HG03354 (cell line): Measurements from ENCODE around the gene LCE2C.
"Not testable (repeated sequence)": the region's sequence is repeated elsewhere in the genome, so short reads cannot be mapped to it uniquely, and the experiment has no call there.

Experiments
- ATAC-seq: cut with Tn5 transposase; IDR thresholded peaks from one replicate; pipeline ENCODE4 v1.9.1; 2021; ENCODE audit warnings: mild to moderate bottlenecking; ENCODE audit not compliant: unreplicated experiment, poor library complexity, severe bottlenecking

Gene LCE2C, protein sequence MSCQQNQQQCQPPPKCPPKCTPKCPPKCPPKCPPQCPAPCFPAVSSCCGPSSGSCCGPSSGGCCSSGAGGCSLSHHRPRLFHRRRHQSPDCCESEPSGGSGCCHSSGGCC

DNA sequence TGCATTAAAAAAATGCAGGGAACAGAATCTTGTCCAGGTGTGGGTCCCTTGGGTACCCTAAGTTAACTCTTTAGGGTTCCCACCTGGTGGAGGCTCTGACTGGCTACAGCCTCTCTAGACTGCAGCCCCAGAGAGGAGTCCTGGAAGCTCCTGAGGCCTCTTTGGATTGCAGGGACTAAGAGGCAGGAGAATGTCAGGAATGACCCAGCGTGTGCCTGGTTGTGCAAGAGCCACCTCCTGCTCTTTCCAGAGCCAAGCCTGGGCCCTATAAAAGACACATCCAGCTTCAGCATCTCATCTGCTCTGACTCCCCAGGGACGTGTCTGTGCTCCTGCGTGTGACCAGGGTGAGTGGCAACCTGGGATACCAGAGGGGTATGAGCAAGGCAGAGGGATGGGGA lies at the start of gene LCE2C:
LCE2C (plus strand) TSS at position 297 of the 400 bp plus-strand sequence. CDS start 737 bp downstream, outside the sequence.
- not testable (repeated sequence) for ATAC-seq

DNA sequence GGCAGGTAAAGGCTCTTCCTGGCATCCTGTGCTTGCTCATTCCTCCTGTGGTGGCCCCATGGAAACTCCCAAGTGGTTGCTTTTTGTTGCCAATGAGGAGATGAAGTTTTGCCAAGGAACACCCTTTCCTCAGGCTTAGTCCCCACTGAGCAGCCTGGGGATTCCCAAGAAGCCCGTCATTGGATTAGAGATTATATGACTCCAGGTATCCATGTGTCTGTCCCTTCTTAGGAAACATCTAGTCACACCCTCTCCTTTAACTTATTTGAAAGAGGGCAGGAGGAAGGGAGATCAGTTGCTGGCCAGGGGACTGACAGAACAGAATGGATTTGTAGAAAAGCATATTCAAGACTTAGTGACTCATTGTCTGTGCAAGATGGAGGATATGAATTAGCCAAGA lies 48.3 kb upstream of the LCE2C start:
- ATAC-seq: no peak

DNA sequence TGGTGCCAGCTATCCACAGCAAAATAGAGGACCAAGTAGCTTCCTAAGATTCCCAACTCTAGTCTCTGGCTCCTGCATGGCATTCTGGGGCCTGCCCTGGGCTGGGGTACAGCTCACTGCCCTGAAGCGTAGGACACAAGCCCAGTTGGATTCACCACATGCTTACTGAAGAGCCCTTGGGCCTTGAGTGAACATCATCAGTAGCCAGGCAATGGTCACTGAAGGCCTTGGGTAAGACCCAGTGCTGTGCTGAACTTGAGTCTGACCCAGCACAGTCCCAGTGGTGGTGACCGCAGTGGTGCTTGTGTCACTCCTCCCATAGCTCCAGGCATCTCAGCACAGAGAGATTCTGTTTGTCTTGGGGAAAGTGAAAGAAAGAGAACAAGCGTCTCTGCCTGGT lies 44.5 kb upstream of the LCE2C start:
- ATAC-seq: no peak

DNA sequence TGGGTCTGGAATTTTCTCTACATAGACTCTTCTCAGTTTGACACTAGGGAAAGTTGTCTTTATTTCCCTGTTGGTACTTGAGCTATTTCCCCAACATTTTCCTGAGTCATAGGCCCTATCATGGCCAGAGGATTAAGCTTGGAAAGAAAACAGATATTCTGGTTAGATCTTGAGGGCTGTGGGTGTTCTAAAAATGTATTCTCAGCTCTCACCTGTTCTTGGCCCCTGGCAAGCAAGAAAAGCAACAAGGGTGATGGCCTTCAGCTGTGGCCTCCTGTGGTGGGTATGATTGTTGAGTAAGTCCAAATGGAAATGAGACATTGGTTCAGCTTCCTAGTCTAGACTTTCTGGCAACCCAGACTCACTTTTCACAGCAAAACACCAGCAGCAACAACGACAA lies 34.7 kb upstream of the LCE2C start:
- ATAC-seq: no peak

DNA sequence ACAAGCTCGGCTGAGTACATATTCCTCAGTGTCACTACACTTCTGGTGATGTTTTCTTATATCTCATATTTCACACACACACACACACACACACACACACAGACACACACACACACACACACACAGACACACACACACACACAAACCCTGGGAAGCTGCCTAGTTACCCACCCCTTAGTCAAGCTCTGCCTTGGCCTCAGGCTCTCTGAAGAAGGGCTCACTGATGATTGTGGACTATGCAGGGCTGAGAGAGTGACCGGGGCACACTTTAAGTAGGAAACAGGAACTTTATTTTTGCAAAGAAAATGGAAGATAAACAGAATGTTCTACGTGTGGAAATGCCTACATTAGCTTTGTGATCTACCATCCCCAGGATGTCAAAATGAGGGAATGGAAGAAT lies 31.1 kb upstream of the LCE2C start:
- ATAC-seq: no peak

DNA sequence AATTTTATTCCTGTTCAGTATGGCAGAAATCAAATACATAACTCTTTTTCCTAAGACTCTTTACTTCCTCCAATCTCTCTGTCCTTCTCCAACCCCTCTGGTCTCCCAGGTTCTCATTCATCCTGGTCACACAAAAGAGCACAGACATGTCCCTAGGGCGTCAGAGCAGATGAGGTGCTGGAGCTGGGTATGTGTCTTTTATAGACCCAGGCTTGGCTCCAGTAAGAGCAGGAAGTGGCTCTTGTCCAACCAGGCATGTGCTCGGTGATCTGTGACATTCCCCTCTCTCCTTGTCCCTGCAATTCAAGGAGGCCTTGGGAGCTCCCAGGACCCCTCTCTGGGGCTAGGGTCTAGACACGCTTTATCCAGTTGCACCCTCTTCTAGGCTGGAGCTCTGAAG lies 29.9 kb upstream of the LCE2C start:
- ATAC-seq: no peak

DNA sequence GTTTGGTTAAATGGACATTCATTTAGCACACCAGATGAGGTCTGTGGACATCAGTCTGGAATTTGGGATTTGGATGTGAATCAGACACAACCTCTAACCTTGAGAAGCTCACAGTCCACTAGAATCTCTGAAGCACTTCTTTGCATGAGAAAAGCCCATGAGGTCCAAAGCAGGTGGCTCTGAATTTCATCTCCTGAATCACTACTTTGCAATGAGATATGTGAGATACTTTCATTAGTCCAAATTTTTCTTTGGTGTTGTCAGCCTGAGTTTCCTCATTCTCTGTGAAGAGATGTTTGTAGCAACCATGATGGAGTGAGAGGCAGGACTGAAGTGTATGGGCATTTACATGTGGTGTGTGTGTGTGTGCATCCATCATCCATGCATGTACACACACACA lies 28.4 kb upstream of the LCE2C start:
- ATAC-seq: no peak

DNA sequence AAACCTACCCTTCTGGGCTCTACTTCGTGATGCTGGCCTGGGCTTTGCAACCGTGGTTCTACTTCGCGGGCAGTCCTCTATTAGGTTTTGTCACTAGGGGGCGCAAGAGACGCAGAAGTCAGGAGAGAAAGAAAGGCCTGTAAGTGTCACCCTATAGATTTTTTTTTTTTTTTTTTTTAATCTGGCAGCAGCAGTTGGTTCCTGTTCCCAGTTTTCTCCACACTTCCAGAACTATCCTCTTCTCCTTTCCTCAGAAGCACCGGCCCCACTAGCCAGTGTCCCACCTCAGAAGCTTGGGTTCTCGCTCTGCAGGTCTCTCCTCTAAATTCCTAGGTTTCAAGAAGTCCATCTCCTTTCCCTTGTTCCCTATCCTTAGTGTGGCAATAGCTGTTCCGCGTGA lies 21.0 kb upstream of the LCE2C start:
- ATAC-seq: peak; percentile 46

DNA sequence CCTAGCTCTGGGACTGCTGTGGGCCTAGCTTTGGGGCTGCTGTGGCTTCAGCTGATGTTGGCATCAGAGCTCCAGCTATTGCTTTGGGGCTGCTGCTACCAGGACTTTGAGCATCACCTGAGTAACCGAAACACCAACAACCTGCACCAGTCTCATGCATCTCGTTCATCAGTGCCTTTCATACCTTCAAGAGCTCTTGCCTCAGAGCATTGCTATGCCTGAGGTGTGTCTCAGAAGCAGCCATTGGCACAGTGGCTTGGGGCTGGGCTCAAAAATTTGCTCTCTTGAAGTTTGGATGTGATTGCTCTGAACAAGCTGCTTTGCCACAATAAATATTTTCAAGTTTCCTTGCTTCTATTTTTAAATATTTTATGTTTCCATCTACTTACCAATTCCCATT lies 18.6 kb upstream of the LCE2C start:
- no peak for ATAC-seq

DNA sequence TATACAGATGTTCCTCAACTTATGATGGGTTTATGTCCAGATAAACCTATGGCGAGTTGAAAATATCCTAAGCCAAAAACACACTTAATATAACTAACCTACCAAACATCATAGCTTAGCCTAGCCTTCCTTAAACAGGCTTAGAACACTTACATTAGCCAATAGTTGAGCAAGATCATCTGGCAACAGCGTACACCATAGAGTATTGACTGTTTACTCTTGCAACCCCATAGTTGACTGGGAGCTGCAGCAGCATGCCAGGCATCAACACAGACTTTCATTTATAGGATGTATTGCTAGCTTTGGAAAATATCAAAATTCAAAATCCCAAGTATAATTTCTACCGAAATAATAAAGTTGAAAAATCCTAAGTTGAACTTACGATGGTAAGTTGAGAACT lies 17.4 kb upstream of the LCE2C start:
- ATAC-seq: no peak

DNA sequence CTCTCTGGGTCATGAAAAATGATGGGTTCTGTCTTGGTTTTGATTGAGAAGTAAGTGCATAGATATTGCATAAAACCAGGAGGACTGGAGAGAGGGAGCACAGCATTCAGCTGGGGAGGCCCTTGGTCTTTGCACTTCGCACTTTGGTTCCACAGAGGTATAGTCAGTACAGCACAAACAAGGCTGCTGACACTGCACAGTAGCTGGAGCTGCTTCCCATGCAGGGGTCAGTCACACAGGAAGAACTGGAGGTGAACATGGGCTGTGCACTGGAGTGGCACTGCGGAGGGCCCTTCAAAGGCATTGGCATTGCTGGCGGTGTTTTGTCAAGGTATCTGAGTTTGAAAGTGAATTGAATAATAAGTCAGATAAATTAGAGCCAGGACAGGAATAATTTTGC lies 16.4 kb upstream of the LCE2C start:
- ATAC-seq: no peak

DNA sequence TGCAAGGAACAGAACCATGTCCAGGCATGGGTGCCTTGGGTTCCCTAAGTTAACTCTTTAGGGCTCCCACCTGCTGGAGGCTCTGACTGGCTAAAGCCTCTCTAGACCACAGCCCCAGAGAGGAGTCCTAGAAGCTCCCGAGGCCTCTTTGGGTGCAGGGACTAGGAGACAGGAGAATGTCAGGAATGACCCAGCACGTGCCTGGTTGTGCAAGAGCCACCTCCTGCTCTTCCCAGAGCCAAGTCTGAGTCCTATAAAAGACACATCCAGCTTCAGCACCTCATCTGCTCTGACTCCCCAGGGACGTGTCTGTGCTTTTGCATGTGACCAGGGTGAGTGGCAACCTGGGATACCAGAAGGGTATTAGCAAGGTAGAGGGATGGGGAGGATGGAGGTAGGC lies 12.0 kb upstream of the LCE2C start, which contains the start of gene LCE2D:
LCE2D (plus strand) TSS at position 283 of the 400 bp plus-strand sequence. CDS start 726 bp downstream, outside the sequence.
- no peak for ATAC-seq

DNA sequence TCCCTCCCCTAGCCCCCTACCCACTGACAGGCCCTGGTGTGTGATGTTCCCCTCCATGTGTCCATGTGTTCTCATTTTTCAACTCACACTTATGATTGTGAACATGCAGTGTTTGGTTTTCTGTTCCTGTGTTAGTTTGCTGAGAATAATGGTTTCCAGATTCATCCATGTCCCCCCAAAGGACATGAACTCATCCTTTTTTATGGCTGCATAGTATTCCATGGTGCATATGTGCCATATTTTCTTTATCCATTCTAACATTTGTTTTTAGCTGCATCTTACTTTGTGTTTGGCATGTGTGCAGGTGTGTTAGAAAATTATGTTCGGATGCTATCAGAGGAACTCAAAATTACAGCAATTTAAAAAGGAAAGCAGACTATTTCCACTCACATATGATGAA lies 8.9 kb upstream of the LCE2C start:
- not testable (repeated sequence) for ATAC-seq

DNA sequence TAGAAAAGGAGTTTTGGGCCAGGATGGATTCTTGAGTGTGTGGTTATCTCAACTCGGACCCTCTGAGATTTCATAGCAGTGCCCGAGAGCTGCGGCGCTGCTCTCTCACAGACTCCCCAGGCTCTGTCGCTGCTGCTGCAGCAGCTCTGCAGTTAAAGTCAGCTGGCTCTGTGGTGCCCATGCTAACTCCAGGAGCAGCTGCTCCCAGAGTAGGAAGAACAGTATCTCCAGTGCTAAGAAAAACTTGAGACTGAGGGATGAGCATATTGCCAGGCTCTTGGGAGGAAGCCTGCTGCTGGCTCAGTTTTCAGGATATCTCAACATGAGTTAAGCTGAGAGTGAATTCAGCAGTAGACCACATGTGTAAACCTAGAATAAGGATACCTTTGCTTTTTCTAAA lies 7.4 kb upstream of the LCE2C start:
- no peak for ATAC-seq

DNA sequence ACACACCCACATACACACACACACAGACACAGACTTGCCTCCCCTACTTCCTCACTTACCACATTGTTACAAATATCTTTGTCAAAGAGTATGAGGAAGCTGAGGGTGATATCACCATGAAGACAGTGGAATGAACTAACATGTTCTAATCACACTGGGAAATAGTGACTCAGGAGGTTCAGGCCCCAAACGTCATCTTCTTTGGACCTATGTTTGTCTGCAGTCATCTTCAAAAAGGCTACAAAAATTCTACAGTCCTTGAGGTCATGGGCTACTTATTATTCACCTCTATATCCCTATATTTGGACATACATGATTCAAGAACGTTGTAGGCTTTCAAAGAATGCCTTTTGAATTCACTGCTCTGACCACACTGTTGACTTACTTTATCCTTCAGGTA lies 2.1 kb upstream of the LCE2C start:
- ATAC-seq: no peak

DNA sequence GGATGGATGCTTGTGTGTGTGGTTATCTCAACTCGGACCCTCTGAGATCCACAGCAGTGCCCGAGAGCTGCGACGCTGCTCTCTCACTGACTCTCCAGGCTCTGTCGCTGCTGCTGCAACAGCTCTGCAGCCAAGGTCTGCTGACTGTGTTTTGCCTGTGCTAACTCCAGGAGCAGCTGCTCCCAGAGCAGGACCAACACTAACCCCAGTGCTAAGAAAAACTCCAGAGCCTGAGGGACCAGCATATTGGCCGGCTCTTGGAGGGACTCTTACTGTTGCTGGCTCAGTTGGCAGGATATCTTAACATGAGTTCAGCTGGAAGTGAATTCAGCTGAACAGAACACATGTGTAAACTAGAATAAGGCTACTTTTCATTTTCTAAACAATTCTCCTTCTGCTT lies 4.4 kb downstream of the LCE2C start:
- no peak for ATAC-seq

DNA sequence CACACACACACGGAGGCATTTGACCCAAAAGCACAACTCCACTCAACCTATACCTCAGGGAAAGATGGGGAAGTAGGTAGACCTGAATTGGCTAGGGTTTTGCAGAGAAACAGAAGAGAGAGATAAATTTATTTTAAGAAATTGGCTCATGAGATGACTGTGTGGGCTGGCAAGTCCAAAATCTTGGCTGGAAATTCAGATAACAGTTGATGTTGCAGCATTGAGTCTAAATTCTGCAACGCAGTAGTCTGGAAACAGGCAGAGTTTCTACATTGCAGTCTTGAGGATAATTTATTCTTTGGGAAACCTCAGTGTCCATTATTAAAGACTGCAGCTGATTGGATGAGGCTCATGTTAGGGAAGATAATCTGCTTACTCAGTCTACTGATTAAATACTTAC lies 6.5 kb downstream of the LCE2C start:
- ATAC-seq: no peak

DNA sequence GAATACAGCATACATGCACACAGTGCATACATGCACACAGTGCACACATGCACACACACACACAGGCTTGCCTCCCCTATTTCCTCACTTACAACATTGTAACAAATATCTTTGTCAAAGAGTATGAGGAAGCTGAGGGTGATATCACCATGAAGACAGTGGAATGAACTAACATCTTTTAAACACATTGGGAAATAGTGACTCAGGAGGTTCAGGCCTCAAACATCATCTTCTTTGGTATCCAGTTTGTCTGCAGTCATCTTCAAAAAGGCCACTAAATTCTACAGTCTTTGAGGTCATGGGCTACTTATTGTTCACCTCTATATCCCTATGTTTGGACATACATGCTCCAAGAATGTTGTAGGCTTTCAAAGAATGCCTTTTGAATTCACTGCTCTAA lies 8.8 kb downstream of the LCE2C start:
- ATAC-seq: no peak

DNA sequence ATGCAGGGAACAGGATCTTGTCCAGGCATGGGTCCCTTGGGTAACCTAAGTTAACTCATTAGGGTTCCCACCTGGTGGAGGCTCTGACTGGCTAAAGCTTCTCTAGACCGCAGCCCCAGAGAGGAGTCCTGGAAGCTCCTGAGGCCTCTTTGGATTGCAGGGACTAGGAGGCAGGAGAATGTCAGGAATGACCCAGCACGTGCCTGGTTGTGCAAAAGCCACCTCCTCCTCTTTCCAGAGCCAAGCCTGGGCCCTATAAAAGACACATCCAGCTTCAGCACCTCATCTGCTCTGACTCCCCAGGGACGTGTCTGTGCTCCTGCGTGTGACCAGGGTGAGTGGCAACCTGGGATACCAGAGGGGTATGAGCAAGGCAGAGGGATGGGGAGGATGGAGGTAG lies 10.7 kb downstream of the LCE2C start, which contains the start of gene LCE2B:
LCE2B (plus strand) TSS at position 301 of the 400 bp plus-strand sequence. CDS start 721 bp downstream, outside the sequence.
- ATAC-seq: not testable (repeated sequence)

DNA sequence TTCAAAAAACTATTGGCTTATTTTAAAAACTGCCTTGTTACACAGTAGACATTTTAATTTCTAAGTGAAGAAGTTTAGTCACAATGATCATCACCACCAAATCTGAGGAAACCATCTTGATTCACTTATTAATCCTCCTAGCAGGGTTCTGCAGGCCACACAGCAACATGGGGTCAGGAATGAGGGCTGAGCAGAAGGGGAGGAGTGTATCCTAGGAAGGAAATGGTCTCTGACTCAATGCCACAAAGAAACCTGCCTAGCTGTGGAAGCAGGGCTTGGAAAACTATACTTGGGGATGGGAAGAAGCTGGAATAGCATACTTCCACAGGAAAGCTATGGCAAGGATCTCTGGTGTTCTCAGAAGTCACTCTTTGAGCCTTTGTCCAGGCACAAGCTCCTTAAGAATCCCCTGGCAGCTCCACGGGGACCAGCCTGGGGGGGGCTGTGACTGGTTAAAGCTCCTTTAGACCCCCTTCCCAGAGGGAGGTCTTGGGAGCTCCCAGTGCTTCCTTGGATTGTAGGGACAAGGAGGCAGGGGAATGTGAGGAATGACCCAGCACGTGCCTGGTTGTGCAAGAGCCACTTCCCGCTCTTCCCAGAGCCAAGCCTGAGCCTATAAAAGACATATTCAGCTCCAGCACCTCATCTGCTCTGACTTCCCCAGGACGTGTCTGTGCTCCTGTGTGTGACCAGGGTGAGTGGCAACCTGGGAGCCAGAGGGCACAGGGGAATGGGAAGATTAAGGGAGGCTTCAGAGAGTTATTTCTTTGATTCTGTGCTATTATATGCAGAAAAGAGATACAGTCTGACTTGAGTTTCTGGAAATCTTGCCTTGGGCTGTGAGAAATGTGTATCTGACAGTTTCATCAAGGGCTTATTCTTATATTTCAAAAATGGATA lies 22.9 kb downstream of the LCE2C start, which contains the start of gene LCE2A:
LCE2A (plus strand) TSS at position 645 of the 900 bp plus-strand sequence. CDS start 557 bp downstream, outside the sequence.
- no peak for ATAC-seq

DNA sequence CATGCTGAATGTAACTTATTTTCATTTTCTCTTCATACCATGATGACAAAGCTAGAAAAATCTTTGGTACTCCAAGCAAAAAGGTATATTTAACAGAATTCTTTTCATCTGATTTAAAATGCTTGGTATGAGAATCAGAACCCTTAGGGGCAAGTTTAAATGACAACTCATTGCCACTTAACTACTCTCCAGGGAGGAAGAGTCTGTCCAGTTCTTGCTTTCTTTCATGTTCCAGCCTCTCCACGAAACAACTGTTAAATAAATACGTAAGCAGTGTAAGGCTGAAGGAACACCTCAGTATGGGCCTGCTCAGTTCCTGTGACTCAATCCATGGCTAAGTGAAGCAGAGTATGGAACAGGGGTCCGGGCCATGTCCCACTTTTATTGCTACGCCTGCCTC lies 24.7 kb downstream of the LCE2C start:
- no peak for ATAC-seq
